ENCODE measurements around the gene ZNF641. TPM values are rescaled to one million over a fixed set of nuclear protein-coding genes. Genes with fewer than 3 reads are reported as not detected.

ZNF641 gene
- total RNA-seq, 1 experiment from 2014 or later: 8.3 TPM

- Mint-ChIP-seq H3K9me3 (peaks cover 11% of the 10 kb centered on the region), H3K27me3 (ENCODE audit: low read depth) (peaks cover 38% of the 10 kb centered on the region), H3K36me3 (peaks cover 2% of the 10 kb centered on the region; the same call in 1 of the 2 replicates), H3K4me1 (no peaks in the 10 kb centered on the region), H3K27ac (no peak overlapping the region), H3K4me3 (no peak overlapping the region)
- POLR2A ChIA-PET: no interaction called here
- CTCF ChIA-PET: no interaction called here
- no peak for TF ChIP-seq TCF7 (CRISPR knock-in tag; IDR thresholded peaks at IDR 0.05; ENCODE audit: low read depth)
- TF ChIP-seq IRF2 (CRISPR knock-in tag; IDR thresholded peaks at IDR 0.05; ENCODE audit: borderline replicate concordance, low read depth): no peak
- no peak for TF ChIP-seq ATF6 (CRISPR knock-in tag; IDR thresholded peaks at IDR 0.05)
- no peak for TF ChIP-seq HMGA2 (CRISPR knock-in tag; IDR thresholded peaks at IDR 0.05)
- TF ChIP-seq NR3C1 (CRISPR knock-in tag; conservative IDR thresholded peaks at IDR 0.05; ENCODE audit: low read depth): no peak
- no peak for TF ChIP-seq ATF1 (CRISPR knock-in tag; IDR thresholded peaks at IDR 0.05)
- TF ChIP-seq FOXK1 (CRISPR knock-in tag; IDR thresholded peaks at IDR 0.05): no peak
- no peak for TF ChIP-seq ETV6 (CRISPR knock-in tag; IDR thresholded peaks at IDR 0.05)
- no peak for TF ChIP-seq AFF4 (CRISPR knock-in tag; IDR thresholded peaks at IDR 0.05; ENCODE audit: borderline replicate concordance)
- no peak for TF ChIP-seq ZMAT4 (CRISPR knock-in tag; IDR thresholded peaks at IDR 0.05)
- no peak for TF ChIP-seq SOX15 (CRISPR knock-in tag; IDR thresholded peaks at IDR 0.05)
- DNase-seq (ENCODE audit: low spot score) (no peak), ATAC-seq (no peak)
Measured at GRCh38 chr12:48388460-48388859, 37.7 kb upstream of the ZNF641 start.

- Mint-ChIP-seq H3K4me1 (no peaks in the 10 kb centered on the region), H3K36me3 (peaks cover 2% of the 10 kb centered on the region; the same call in 1 of the 2 replicates), H3K4me3 (no peak overlapping the region), H3K27ac (no peak overlapping the region), H3K9me3 (peaks cover 8% of the 10 kb centered on the region), H3K27me3 (ENCODE audit: low read depth) (peaks cover 61% of the 10 kb centered on the region)
- ChIA-PET POLR2A (no interaction called here), CTCF (no interaction called here)
- no peak for ATAC-seq
- TF ChIP-seq E2F1 (CRISPR knock-in tag; IDR thresholded peaks at IDR 0.05) (no peak), CREM (CRISPR knock-in tag; IDR thresholded peaks at IDR 0.05) (no peak), ZNF232 (CRISPR knock-in tag; IDR thresholded peaks at IDR 0.05) (no peak), NR3C1 (CRISPR knock-in tag; conservative IDR thresholded peaks at IDR 0.05; ENCODE audit: low read depth) (no peak), JAZF1 (CRISPR knock-in tag; IDR thresholded peaks at IDR 0.05) (no peak), ATF3 (CRISPR knock-in tag; conservative IDR thresholded peaks at IDR 0.05) (no peak)
- DNase-seq (ENCODE audit: low spot score): no peak
Measured at GRCh38 chr12:48380596-48380995, 29.9 kb upstream of the ZNF641 start.

GRCh38 chr12:48379794-48380193 lies 29.1 kb upstream of the ZNF641 start:
- Mint-ChIP-seq H3K9me3 (peaks cover 3% of the 10 kb centered on the region; the same call in 1 of the 2 replicates), H3K27me3 (ENCODE audit: low read depth) (peaks cover 64% of the 10 kb centered on the region), H3K36me3 (no peaks in the 10 kb centered on the region), H3K4me1 (no peaks in the 10 kb centered on the region), H3K4me3 (no peak overlapping the region), H3K27ac (no peak overlapping the region)
- POLR2A ChIA-PET: no interaction called here
- CTCF ChIA-PET: no interaction called here
- ATAC-seq (no peak), DNase-seq (ENCODE audit: low spot score) (no peak)
- TF ChIP-seq GABPB1 (CRISPR knock-in tag; IDR thresholded peaks at IDR 0.05) (no peak), FOXJ3 (CRISPR knock-in tag; IDR thresholded peaks at IDR 0.05; ENCODE audit: borderline replicate concordance) (no peak), PRRX2 (CRISPR knock-in tag; IDR thresholded peaks at IDR 0.05) (no peak), FOXK1 (CRISPR knock-in tag; IDR thresholded peaks at IDR 0.05) (no peak), ZNF425 (CRISPR knock-in tag; conservative IDR thresholded peaks at IDR 0.05) (no peak), E2F4 (CRISPR knock-in tag; IDR thresholded peaks at IDR 0.05; ENCODE audit: borderline replicate concordance, low read depth) (no peak), EMX1 (CRISPR knock-in tag; IDR thresholded peaks at IDR 0.05) (no peak), ZNF396 (CRISPR knock-in tag; IDR thresholded peaks at IDR 0.05; ENCODE audit: borderline replicate concordance) (no peak)
